Muscle layer of duodenum (tissue), 2 donors: ENCODE measurements around the gene FRMD3.
"Not testable (repeated sequence)": the region's sequence is repeated elsewhere in the genome, so short reads cannot be mapped to it uniquely, and the experiment has no call there.

Experiments
- H3K27ac ChIP-seq: one replicate; pipeline ENCODE4 v1.7.0; 2013; ENCODE audit warnings: mild to moderate bottlenecking, low read length
- H3K27me3 ChIP-seq: one replicate; pipeline ENCODE4 v1.7.0; 2013; ENCODE audit warnings: low read depth, mild to moderate bottlenecking, control low read depth, low read length
- H3K36me3 ChIP-seq, 2 donors: one replicate each; pipeline ENCODE4 v1.7.0; 2013; ENCODE audit warnings: low read length in 2 of 2, control low read depth in 1 of 2, mild to moderate bottlenecking in 1 of 2; ENCODE audit not compliant: insufficient read depth in 2 of 2, control insufficient read depth in 1 of 2
- H3K4me1 ChIP-seq, 2 donors: one replicate each; pipeline ENCODE4 v1.7.0; 2013; ENCODE audit warnings: low read length in 2 of 2, mild to moderate bottlenecking in 2 of 2, control low read depth in 1 of 2, moderate library complexity in 1 of 2; ENCODE audit not compliant: insufficient read depth in 2 of 2, control insufficient read depth in 1 of 2
- H3K4me3 ChIP-seq, 2 donors: one replicate each; pipeline ENCODE4 v1.7.0; 2013; ENCODE audit warnings: low read length in 2 of 2, low read depth in 1 of 2, mild to moderate bottlenecking in 1 of 2
- H3K9me3 ChIP-seq, 2 donors: one replicate each; pipeline ENCODE4 v1.7.0; 2013; ENCODE audit warnings: low read length in 2 of 2, control low read depth in 1 of 2, mild to moderate bottlenecking in 1 of 2; ENCODE audit not compliant: control insufficient read depth in 1 of 2
- donor health status: healthy.

FRMD3 gene

DNA sequence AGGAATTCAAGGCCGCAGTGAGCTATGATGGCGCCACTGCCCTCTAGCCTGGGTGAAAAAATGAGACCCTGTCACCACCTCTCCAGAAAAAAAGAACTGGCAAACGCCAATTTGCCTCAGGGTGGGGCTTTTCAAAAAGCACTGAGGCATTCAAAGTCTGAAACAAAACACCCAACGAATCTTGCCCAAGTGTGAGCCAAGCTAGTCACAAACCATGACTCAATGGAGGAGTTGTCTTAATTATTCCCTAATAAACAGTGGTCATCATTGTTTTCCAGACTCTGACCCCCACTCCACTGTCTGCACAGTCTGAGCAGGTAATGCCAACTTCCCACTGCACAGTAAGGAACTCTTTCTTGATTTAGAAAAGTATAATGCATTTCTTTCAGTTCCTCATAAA is 16.8 kb downstream of the FRMD3 start:
- Histone ChIP-seq H3K36me3 (no peaks in the 10 kb centered on the region), H3K9me3 (no peaks in the 10 kb centered on the region), H3K27me3 (no peaks in the 10 kb centered on the region), H3K4me3 (no peak overlapping the region), H3K27ac (no peak overlapping the region), H3K4me1 (no peaks in the 10 kb centered on the region)

DNA sequence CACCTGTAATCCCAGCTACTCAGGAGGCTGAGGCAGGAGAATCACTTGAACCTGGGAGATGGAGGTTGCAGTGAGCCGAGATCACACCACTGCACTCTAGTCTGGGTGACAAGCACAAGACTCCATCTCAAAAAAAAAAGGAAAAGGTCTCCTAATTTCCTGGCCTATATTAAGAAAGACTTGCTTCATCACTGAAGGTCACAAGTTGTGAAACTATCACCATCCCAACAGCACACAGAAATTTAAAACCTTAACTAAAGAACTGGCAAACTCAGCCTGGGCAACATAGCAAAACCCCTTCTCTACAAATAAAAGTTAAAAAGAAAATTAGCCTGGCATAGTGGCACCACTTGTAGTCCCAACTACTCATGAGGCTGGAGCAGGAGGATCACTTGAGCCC is 17.2 kb downstream of the FRMD3 start:
- H3K4me1 ChIP-seq: no peaks in the 10 kb centered on the region
- no peak overlapping the region for H3K4me3 ChIP-seq
- no peaks in the 10 kb centered on the region for H3K27me3 ChIP-seq
- no peak overlapping the region for H3K27ac ChIP-seq
- no peaks in the 10 kb centered on the region for H3K9me3 ChIP-seq
- no peaks in the 10 kb centered on the region for H3K36me3 ChIP-seq

DNA sequence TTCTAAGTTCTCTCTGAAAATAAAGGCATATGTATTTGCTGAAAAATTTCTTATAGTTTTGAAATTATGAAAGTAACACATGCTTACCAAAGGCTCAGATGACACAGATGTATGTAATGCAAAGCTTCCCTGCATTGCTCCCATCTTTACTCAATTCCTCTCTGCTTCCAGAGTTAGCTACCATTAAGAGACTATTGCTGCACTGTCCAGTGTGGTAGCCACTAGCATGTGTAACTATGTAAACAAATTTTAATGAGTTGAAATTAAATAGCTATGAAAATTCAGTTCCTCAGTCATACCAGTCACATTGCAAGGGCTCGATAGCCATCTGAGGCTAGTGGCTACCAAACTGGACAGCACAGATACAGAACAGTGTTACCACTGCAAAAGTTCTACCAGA is 17.9 kb downstream of the FRMD3 start:
- Histone ChIP-seq H3K27me3 (no peaks in the 10 kb centered on the region), H3K4me1 (no peaks in the 10 kb centered on the region), H3K27ac (no peak overlapping the region), H3K36me3 (no peaks in the 10 kb centered on the region), H3K4me3 (no peak overlapping the region), H3K9me3 (no peaks in the 10 kb centered on the region)

DNA sequence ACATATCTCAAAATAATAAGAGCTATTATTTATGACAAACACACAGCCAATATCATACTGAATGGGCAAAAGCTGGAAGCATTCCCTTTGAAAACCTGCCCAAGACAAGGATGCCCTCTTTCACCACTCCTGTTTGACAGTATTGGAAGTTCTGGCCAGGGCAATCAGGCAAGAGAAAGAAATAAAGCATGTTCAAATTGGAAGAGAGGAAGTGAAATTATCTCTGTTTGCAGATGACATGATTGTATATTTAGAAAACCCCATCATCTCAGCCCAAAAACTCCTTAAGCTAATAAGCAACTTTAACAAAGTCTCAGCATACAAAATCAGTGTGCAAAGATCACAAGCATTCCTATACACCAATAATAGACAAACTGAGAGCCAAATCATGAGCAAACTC is 20.2 kb downstream of the FRMD3 start:
- not testable (repeated sequence) for H3K4me1 ChIP-seq, H3K36me3 ChIP-seq, H3K9me3 ChIP-seq, H3K4me3 ChIP-seq, H3K27ac ChIP-seq, H3K27me3 ChIP-seq

DNA sequence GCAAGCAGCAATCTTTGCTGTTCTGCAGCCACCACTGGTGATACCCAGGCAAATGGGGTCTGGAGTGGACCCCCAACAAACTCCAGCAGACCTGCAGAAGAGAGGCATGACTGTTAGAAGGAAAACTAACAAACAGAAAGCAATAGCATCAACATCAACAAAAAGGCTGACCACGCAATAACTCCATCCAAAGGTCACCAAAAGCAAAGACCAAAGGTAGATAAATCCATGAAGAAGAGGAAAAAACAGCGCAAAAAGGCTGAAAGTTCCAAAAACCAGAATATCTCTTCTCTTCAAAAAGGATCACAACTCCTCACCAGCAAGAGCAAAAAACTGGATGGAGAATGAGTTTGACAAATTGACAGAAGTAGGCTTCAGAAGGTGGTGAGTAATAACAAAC is 23.4 kb downstream of the FRMD3 start:
- no peaks in the 10 kb centered on the region for H3K9me3 ChIP-seq
- H3K27me3 ChIP-seq: no peaks in the 10 kb centered on the region
- no peak overlapping the region for H3K4me3 ChIP-seq
- no peak overlapping the region for H3K27ac ChIP-seq
- no peaks in the 10 kb centered on the region for H3K36me3 ChIP-seq
- H3K4me1 ChIP-seq: peaks cover 0 to 8% of the 10 kb centered on the region in 2 donors

DNA sequence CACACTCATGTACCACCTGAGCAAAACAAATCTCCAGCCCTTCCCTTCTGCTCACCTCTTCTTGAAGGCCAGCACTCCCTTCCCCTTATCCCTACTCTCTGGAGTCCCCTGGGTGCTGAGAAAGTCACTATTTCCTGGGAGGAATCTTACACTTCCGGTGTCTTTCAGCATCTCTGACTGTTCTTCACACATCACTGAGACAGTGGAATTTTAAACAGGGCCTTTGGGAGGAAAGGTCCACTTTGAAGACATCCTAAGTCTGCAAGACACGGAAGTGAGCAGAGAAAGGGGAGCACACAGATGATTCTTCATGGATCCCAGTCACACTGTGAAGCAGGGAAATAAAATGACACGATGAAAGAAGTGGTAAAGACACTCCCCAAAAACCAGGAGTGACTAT is 25.6 kb downstream of the FRMD3 start:
- H3K4me1 ChIP-seq: peaks cover 0 to 14% of the 10 kb centered on the region in 2 donors

DNA sequence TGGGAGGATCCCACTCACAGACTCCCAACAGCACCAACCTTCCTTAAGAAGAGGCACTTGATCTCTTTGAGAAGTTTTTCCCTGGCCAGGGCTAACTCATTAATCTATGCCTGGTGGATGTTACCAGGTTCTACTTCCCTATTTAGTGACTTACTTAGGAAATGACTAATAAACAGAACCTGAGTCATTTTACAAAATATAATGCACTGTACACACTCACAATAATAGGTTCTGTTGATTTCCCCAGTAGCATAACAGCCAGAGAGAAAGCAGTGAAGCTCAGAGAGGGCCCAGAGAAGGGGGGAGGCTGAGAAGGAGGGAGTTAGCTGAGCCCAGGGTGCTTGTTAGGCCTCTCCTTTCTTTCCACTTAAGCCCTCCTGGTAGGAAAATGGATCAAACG is 27.1 kb downstream of the FRMD3 start:
- H3K4me3 ChIP-seq: no peak overlapping the region
- no peak overlapping the region for H3K27ac ChIP-seq
- H3K36me3 ChIP-seq: no peaks in the 10 kb centered on the region
- H3K9me3 ChIP-seq: no peaks in the 10 kb centered on the region
- H3K4me1 ChIP-seq: peaks cover 0 to 14% of the 10 kb centered on the region in 2 donors
- H3K27me3 ChIP-seq: no peaks in the 10 kb centered on the region

More for the DNA sequence above, 25.6 kb downstream of the FRMD3 start:
- Histone ChIP-seq H3K36me3 (no peaks in the 10 kb centered on the region), H3K9me3 (no peaks in the 10 kb centered on the region), H3K27ac (no peak overlapping the region), H3K27me3 (no peaks in the 10 kb centered on the region), H3K4me3 (no peak overlapping the region)

DNA sequence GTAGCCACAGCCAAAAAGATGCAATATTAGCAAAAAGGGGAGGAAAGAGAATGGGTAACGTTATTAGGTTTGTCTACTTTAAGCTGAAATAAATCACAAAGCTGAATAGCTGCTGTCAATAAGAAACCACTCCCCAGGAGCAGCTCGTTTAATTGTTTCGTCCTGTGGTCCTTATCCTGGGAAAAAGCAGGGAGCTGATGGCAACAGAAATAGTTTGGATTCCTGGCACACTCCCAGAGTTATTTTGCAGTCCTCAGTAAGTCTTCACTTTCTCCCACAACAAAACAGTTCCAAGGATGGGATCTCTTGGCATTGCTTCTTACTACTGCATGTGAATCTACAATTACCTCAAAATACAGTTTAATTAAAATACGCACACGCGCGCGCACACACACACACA is 28.8 kb downstream of the FRMD3 start:
- no peaks in the 10 kb centered on the region for H3K27me3 ChIP-seq
- H3K9me3 ChIP-seq: no peaks in the 10 kb centered on the region
- H3K36me3 ChIP-seq: no peaks in the 10 kb centered on the region
- no peak overlapping the region for H3K4me3 ChIP-seq
- peaks cover 0 to 14% of the 10 kb centered on the region in 2 donors for H3K4me1 ChIP-seq
- H3K27ac ChIP-seq: no peak overlapping the region

DNA sequence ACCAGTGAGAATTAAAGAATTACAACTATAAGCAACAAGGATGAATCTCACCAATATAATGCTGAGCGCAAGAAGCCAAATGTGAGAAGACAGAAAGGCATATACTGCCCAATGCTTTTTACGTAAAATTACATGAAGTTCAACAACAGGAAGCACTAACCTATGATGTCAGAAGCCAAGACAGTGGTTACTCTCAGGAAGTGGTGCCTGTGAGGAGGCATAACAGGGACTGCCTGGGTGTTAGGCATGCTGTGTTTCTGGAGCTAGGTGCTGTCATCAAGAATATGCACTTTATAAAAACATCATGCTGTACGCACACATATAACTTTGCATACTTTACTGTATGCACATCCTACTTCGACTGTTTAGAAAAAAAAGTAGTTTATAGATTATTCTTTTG is 30.1 kb downstream of the FRMD3 start:
- H3K4me1 ChIP-seq: peaks cover 0 to 14% of the 10 kb centered on the region in 2 donors
- H3K9me3 ChIP-seq: no peaks in the 10 kb centered on the region
- no peaks in the 10 kb centered on the region for H3K27me3 ChIP-seq
- H3K36me3 ChIP-seq: no peaks in the 10 kb centered on the region
- no peak overlapping the region for H3K4me3 ChIP-seq
- H3K27ac ChIP-seq: no peak overlapping the region

DNA sequence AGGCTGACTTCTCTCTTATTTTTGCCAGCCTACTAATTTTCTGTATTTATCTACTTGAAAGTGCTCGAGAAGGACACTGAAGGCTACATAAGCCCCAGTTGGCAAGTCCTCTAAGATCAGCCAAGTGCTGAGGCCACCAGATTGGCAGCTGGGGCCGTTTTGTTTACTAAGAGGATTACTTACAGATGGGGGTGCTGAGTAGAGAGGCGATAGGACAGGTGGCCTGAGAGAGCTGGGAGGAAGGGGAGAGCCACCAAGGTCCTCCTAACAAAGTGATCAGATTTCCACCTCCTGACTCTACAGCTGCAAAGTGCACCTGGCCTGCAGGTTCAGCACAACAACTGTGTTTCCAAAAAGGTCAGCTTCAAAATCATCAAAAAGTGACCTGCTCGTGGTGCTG is 32.9 kb downstream of the FRMD3 start:
- no peaks in the 10 kb centered on the region for H3K36me3 ChIP-seq
- no peak overlapping the region for H3K27ac ChIP-seq
- no peaks in the 10 kb centered on the region for H3K9me3 ChIP-seq
- H3K4me3 ChIP-seq: no peak overlapping the region
- H3K27me3 ChIP-seq: no peaks in the 10 kb centered on the region
- peaks cover 0 to 7% of the 10 kb centered on the region in 2 donors for H3K4me1 ChIP-seq

DNA sequence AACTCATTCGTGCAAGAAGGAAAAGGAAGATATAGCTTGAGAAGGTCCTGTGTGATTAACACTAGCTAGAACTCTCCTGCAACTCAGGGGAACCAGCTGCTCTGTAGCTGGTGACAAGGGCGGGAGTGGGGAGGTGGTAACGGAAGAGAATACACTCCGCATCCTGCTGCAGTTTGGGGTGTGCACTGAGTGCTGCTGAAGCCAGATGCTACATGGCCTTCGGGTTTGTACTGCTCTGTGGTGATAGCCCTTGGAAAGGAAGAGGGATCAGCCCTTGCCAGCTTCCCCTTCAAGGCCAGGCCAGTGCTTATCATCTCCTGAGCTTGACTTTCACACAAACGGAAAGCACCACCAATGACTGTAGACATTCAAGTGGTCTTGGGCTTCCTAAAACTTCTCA is 34.3 kb downstream of the FRMD3 start:
- Histone ChIP-seq H3K27ac (no peak overlapping the region), H3K27me3 (no peaks in the 10 kb centered on the region), H3K4me1 (no peaks in the 10 kb centered on the region), H3K4me3 (no peak overlapping the region), H3K9me3 (no peaks in the 10 kb centered on the region), H3K36me3 (no peaks in the 10 kb centered on the region)

DNA sequence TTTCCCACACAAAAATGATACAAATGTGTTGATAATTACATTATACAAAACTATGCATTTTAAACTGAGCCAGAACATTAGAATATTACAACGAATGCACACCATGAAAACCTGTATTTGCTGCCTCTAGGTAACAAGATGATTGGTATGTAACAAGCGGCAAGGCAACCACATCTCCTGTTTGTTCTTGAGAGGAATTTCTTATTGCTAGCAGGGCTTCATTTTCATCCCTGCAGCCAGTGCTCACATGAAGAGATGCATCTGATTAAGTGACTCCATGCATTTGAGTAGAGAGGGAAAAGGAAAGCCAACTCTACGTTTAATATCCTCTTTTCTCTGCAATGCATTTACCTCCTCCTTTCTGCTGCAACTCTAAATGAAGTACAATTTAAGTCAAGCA is 36.6 kb downstream of the FRMD3 start:
- Histone ChIP-seq H3K4me1 (no peaks in the 10 kb centered on the region), H3K36me3 (no peaks in the 10 kb centered on the region), H3K4me3 (no peak overlapping the region), H3K27me3 (no peaks in the 10 kb centered on the region), H3K27ac (no peak overlapping the region), H3K9me3 (no peaks in the 10 kb centered on the region)
